GM21737 (cell line): ENCODE data around the gene ARHGAP10.

Source experiments
- ATAC-seq: cut with Tn5 transposase; IDR thresholded peaks from one replicate; pipeline ENCODE4 v1.9.1; 2021; ENCODE audit warnings: mild to moderate bottlenecking, moderate library complexity; ENCODE audit not compliant: unreplicated experiment

The ARHGAP10 gene, protein sequence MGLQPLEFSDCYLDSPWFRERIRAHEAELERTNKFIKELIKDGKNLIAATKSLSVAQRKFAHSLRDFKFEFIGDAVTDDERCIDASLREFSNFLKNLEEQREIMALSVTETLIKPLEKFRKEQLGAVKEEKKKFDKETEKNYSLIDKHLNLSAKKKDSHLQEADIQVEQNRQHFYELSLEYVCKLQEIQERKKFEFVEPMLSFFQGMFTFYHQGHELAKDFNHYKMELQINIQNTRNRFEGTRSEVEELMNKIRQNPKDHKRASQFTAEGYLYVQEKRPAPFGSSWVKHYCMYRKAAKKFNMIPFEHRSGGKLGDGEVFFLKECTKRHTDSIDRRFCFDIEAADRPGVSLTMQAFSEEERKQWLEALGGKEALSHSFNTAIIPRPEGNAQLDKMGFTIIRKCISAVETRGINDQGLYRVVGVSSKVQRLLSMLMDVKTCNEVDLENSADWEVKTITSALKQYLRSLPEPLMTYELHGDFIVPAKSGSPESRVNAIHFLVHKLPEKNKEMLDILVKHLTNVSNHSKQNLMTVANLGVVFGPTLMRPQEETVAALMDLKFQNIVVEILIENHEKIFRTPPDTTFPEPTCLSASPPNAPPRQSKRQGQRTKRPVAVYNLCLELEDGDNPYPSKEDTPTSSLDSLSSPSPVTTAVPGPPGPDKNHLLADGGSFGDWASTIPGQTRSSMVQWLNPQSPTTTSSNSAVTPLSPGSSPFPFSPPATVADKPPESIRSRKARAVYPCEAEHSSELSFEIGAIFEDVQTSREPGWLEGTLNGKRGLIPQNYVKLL

DNA sequence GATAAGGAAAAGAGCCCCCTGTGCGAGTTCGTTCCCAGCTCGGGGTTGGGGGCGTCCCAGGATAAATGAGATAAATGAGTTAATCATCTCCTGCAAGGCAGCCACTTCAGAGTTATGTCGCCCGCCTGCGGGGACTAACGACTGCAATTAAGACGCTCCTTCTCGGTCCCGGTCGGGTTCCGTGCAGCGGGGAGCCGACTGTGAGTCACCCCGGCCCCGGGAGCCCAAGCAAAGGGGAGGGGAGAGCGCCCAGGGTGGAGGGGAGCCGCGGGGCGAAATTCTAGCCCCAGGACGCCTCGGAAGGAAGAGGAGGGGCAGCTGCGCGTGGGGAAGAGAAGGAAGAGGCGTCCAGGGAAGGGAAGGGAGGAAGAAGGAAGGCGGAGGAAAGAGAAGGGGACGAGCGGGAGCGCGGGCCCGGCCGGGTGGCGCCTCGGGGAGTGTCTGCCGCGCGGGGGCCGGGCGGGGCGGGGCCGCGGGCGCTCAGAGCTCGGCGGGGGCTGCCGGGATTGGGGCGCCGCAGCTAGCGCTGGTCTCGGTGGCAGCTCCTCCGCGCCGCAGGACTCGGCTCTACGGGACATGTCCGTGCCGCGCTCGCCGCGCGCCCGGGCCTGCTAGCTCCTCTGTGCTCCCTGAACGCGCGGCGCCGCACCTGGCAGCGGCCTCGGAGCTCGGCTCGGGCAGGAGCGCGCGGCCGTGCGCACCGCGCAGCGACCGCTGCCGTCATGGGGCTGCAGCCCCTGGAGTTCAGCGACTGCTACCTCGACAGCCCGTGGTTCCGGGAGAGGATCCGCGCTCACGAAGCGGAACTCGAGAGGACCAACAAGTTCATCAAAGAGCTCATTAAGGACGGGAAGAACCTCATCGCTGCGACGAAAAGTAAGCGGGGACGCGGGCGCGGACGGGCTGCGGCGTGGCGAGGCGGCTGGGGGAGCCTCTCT lies at the start of gene ARHGAP10:
TSS of gene ARHGAP10 (plus strand) at position 509 of the 938 bp plus-strand sequence. CDS start at position 723, 214 bp downstream.
- peak; percentile 61 for ATAC-seq

DNA sequence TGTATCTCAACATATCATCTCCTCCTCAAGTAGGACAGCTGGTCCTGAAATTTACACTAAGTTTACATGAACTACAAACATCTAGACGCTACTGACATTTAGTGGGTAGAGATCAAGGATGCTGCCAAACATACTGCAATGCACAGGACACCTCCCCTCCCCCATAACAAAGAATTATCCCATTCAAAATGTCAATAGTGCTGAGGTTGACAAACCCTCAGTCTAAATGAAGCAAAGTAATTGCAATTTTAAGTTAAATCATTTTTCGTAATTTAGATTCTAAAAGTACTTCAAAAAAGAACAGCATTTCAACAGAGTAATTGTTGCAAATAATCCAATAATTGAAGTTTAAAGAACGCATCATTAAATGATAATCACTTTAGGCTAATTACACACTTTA lies 49.1 kb upstream of the ARHGAP10 start:
- ATAC-seq: no peak

DNA sequence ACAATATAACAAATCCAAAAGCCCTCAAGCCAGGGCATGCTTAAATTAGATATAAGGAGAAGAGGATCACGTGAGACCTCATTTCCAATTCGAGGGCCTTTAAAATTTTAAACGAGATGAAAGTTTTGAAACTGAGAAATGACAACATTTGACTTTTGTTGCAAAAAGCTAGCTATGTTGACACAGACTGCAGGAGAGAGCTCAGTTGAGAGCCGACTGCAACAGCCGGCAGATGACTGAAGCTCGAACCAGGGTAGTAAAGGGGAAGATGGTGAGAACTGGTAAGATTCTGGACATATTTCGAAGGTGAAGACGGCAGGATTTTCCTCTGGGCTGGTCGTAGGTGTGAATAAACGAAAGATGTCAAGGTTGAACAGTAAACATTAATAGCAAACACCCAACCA lies 48.7 kb upstream of the ARHGAP10 start:
- ATAC-seq: no peak

DNA sequence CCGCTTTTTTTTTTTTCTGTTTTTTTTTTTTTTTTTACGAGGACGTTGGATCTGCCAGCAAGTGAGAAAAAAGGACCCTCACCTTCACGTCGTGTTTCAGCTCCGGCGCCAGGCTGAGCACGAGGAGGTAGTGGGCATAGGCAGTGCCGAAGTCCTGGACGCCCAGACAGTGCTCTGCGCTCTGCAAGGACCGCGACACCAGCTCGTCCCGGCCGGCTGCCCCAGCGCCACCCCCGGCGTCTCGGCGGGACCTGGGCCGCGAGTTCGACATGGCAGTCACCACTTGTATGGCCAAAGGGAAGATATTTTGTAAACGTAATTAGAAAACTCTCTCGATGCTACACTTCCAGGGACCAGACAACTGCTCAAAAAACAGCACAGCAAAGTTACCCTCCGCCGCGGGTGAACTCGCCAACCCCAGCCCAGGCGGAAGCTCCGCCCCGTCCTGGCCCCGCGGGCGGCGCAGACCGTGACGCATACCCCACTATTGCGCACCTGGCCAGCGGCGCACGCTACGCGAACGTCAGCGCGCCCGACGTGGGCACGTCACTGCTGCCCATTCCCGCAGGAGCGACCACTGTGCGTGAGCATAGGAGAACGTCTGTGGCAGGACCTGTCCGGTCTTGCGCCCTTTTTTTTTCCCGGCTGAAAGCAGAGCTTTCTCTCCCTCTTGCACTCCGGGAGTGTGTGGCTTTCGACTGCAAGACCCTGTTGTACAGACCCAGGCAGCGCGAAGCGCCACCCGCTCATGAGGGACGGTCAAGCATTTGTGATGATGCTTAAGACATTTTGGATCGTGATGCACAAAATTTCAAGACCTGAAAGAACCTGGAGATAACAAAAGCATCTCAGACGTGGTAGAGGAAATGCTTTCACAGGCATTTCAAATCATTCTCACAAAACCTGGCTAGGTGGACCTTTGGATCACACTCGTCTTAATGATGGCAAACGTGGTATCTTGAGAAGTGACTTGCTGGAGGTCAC lies 47.9 kb upstream of the ARHGAP10 start, which contains the start of gene PRMT9:
TSS of gene PRMT9 (minus strand) at position 447 of the 984 bp plus-strand sequence. CDS start at position 271, 176 bp downstream.
- ATAC-seq: peak; percentile 99

DNA sequence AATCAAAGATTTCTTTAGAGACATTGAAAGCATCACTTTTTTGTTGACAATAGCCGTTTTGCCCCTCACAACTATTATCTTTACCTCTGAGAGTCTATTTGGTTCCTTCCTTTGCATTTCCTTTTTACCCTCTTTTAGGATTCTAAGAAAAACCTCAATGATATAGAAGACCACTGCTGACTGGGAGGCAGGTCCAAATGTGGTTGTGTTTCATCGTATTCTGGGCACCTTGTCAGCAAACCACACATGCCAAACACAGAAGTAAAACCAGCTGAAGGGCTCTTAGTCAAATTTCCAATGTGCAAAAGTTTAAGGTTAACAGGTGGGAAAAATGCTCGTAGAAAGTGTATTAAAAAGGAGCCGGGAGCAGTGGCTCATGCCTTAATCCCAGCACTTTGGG lies 42.8 kb upstream of the ARHGAP10 start:
- ATAC-seq: no peak

DNA sequence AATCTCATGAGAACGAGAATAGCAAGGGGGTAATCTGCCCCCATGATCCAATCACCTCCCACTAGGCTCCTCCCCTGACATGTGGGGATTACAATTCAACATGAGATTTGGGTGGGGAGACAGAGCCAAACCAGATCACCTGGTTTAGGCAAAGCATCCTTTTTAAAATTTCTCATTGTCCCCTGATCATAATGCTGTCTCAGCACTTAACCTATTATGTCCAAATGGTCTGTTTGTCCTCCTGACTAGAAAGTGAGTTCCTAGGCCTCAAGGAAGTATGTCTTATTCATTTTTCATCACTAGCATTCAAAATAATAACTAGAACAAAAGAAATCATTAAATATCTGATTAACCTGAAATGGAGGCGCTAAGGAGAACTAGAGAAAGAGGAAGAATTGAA lies 40.1 kb upstream of the ARHGAP10 start:
- ATAC-seq: no peak

DNA sequence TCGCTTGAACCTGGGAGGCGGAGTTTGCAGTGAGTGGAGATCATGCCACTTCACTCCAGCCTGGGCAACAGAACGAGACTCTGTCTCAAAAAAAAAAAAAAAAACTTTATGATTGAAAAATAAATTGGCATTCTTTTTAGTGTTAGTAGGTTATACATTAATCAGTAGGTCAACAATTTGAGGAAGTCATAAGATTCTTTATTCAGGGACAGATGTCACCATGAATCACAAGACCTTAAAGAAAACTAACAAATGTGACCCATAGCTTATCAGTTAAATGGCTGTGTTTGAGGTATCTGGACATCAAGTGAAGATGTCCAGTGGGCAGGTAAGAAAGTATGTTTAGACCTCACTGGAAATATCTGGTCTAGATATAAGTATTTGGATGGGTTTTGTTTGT lies 38.7 kb upstream of the ARHGAP10 start:
- no peak for ATAC-seq

DNA sequence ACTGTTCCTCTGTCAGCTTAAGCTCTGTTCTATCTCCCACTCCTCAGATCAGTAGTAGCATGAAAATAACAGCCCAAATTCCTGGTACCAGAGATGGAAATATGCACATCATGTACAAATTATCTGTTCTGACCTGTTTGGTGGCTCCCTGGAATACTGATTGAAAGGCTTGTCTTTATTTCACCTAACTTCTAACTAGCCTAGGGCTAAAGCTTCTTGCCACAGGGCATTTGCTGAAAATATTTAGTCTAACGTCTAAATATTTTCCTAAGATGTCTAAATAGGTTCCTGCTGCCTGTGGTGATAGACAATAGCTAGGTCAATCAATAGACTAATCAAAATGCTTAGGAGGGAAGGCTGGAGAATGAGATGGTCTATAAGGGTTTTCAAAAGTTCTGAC lies 35.0 kb upstream of the ARHGAP10 start:
- no peak for ATAC-seq

DNA sequence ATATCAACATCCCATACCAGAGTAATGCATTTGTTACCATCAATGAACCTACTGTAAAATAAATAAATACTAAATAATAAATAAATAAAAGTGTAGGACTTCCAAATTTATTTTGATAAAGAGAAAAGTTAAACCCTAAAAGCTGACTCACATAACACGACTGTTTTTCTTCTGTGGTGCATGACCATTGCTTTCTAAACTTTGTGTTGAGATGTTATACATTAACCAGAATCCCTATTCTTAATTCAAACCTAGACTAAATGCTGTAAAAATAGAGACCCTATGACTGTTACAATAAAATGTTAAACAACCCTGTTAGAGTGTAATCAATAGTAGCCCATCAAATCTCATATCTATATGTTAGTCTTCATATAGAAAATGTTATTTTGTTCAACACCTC lies 27.0 kb upstream of the ARHGAP10 start:
- no peak for ATAC-seq

DNA sequence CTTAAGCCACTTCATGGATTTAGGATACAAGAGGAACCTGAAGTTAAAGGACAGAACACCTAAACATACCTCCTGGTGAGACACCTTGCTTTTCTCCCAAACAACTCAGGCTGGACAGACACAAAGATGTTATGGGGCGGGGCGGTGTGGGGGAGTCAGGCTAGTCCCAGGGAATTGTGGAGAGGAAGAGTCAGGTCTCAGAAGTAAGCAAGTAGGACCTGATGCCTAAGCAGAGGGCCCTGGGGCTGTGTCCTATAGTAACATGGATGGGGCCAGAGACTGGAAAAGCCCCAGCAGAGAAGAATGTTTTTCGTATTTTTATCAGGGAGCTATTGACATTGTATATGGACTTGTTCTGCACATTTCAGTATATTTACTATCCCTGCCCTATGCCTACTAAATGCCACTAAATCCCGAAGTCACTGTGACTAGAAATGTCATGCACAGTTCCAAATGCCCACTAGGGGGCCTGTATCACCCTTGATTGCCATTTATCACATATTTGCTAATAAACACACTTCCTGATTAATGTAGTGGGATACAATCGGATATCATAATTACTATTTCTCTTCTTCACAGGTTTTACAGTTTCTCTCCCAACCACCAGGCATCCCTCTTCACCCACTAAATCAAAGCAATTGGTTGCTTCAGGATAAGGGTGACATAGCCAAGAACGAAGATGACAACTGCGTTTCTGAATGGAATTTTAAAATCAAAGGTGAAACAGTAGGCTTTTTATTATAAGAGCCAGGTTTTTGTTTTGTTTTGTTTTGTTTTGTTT lies 23.8 kb upstream of the ARHGAP10 start:
- ATAC-seq: no peak

DNA sequence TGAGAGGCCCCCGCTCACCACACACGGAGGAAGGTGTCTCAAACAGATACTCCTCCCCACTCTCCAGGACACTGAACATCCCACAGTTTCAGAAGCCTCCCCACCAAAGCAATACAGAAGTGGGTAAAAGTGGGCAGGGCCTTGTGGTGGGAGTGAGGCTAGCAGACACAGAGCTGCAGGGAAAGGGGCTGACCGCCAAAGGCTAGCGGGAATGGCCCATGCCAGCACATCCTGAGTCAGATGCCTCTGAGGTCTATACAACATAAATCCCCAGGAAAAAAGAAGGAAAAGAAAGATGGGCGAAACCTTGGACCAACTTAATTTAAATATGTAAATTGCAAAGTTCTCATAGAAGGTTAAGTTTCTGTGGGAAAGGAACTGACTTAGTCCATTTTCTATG lies 21.9 kb upstream of the ARHGAP10 start:
- no peak for ATAC-seq

DNA sequence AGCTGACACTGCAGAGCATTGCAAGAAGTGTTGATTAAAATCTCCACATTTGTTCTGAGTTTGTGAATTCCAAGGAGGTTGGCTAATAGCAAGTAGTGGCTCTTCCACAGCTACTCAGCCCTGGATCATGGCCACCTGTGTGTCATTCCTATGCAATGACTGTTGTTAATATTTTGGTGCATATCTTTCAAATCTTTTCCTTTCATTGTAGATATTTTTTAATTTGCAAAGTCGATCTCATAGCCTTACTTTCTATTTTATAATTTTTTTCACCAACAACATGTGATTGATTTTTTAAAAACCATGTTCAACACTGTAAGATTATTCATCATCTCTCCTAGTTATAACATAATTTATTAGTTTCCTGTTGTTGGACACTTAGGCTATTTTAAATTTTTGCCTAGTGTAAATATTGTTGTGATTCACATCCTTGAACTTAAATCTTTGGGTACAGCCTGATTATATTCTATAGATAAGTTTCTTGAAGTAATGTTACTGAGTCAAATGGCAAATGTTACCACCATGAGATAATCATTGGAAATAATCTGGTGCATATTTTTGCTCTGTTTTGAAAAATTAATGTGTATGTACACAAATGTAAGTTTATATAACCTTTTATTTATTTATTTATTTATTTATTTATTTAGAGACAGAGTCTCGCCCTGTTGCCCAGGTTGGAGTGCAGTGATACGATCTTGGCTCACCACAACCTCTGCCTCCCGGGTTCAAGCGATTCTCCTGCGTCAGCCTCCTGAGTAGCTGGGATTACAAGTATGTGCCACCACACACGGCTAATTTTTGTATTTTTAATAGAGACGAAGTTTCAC lies 17.1 kb upstream of the ARHGAP10 start:
- ATAC-seq: no peak

DNA sequence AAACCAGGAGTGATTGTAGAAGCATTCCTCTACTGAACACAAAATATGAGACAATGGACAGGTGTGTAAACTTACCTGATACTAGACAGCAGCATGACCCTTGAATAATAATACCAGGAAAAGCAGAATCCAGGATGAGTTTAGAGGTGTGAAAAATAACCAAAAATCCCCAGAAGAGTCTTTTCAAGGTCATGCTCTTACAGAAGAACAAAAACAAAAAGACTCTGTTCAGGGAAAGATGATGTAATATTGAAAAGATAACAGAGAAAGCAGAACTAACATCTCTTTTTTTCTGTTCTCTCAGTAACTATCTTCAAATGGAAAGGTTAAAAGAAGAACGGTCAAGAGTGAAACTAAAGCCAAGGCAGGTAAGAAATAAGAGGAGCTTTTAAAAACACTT lies 14.0 kb upstream of the ARHGAP10 start:
- ATAC-seq: peak; percentile 80

DNA sequence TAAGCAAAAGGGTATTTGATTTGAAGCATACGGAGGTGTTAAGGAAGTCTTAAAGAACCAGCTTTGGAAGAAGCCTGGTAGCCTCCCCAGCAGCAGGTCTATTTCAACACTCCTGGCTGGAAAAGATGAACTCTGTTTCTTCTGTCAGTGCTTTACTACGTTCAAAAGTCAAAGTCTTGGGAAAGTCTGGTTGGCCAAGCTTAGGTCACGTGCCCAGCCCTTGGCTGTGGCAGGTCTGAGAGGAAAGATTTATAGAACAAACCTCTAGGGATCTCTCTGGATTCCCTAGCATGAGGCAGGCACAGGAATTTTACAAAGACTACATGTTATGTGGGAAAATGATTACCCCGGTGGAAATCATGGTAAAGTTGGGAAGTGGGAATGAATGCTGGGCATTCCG lies 8.6 kb upstream of the ARHGAP10 start:
- ATAC-seq: no peak

DNA sequence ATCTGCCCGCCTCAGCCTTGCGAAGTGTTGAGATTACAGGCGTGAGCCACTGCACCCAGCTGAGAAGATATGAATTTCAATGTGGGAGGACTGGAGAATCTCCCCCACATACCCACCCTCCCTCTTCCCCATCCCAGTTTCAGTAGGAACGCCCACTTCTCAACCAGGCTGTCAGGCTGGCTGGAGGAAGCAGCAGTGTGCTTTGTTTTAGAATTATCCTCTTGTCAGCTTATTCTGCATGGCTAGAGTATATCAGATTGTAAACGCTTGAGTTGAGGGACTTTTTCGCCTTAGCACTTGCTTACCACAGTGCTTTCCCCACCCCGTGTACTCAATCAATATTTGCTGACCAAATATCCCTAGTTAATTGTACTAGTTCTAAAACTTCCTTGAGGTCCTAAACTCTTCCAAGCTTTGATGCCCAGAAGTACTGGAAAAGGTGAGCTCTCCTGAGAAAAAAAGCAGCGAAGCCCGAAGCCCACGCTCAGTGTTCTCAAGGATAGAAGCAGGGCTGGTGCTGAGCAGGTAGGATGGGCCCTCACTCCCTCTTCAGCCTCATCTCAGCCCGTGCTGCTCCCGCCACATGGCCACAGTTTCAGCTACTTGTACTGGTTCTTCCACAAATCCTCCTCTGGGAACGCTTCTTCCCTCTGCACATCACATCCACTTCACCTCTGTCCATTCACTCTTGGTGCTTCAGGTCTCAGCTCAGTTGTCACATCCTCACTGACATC lies 7.3 kb upstream of the ARHGAP10 start:
- no peak for ATAC-seq

DNA sequence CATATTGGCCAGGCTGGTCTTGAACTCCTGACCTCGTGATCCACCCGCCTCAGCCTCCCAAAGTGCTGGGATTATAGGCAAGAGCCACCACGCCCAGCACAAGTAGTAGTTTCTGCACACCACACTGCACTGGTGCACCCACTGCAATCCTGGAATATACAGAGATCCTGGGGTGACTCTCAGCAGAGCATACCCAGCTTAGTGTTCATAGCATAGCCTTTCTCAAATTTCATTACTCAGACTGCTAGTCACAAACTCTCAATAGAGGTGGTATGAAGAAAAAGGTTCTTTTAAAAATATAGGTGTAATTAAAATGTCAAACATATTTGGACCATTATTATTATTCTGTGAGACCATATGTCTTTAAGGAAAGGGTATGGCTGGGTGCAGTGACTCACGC lies 6.2 kb upstream of the ARHGAP10 start:
- no peak for ATAC-seq

DNA sequence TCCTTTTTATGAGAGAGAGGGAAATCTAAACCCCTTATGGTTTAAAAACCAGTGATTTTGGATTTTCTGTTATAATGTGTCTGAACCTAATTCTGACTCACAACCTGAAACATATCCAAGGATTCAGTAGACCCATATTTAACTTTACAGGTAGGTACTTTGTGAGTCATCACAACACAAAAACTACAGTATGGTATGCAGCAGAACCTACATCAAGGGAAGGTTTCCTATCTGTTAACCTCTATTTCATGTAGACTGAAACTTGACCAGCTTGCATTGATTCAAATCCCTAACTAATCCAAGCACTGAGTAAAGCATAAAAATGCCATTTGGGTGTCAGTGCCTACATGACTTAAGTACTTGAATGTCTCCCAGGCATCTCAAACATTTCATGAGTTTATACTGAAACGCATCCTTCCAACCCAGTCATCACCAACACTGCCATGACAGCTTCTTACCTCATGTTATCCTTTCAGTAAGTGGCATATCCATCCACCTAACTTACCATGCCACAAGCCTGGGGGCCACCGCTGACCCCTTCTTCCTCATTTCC lies 4.3 kb upstream of the ARHGAP10 start:
- ATAC-seq: no peak
